ENCODE measurements around the gene RNF111. TPM values are rescaled to one million over a fixed set of nuclear protein-coding genes. Genes with fewer than 3 reads are reported as not detected.

Gene RNF111
- total and polyA plus RNA-seq, 2 of the 13 experiments (the other 11 are each of a cell fraction or from before 2014, with no cell fraction given), result 12.1 to 23.1 TPM

DNA sequence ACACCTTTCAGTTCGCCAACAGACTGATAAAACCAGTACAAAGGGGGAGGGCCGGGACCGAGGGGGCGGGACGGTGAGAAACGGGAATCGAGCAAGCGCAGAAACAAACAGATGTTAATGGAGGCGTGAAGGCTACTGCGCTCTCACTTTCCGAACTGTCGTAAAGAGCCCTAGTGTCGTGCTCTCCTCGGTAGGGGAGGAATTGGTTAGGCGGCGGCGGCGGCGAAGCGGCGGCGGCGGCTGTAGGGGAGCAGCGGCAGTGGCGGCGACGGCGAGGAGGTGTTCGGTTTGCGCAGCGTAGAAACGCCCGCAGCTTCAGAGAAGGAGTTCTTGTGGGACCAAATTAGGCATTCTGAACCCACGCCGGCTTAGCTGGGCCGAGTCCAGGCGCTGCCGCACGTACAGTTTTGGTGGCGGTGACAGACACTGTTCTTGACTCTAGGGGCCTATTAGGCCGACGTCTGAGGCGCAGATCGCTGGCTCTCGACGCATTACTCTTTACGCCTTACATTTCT lies at the start of gene RNF111 (continued):
- TF ChIP-seq ZNF367 (CRISPR knock-in tag; IDR thresholded peaks at IDR 0.05; ENCODE audit: borderline replicate concordance) (no peak), RXRA (CRISPR knock-in tag; IDR thresholded peaks at IDR 0.05) (no peak), NFIC (IDR thresholded peaks at IDR 0.05; ENCODE audit: low read length) (no peak), CEBPG (CRISPR knock-in tag; IDR thresholded peaks at IDR 0.05) (no peak), CHD2 (IDR thresholded peaks at IDR 0.05; ENCODE audit: low read depth, low read length) (no peak), ZNF75D (CRISPR knock-in tag; IDR thresholded peaks at IDR 0.05; ENCODE audit: borderline replicate concordance) (no peak), ZNF558 (CRISPR knock-in tag; IDR thresholded peaks at IDR 0.05; ENCODE audit: borderline replicate concordance) (no peak; the same call in 1 of the 2 replicates), MBNL3 (CRISPR knock-in tag; conservative IDR thresholded peaks at IDR 0.05) (no peak), ZMYM4 (CRISPR knock-in tag; IDR thresholded peaks at IDR 0.05) (peak; percentile 72), NR2F1 (CRISPR knock-in tag; IDR thresholded peaks at IDR 0.05) (no peak), CC2D1A (CRISPR knock-in tag; IDR thresholded peaks at IDR 0.05) (no peak), ZNF549 (CRISPR knock-in tag; IDR thresholded peaks at IDR 0.05) (no peak), FIP1L1 (IDR thresholded peaks at IDR 0.05; ENCODE audit: borderline replicate concordance, insufficient read depth, low read depth, low read length) (no peak), SNRNP70 (IDR thresholded peaks at IDR 0.05; ENCODE audit: low read depth, low read length) (no peak), CREB1 (IDR thresholded peaks at IDR 0.05) (no peak), CREB1 (CRISPR knock-in tag; IDR thresholded peaks at IDR 0.05) (peak; percentile 29; the same call in 1 of the 2 replicates), CBX1 (IDR thresholded peaks at IDR 0.05; ENCODE audit: low read depth) (no peak), KLF13 (CRISPR knock-in tag; IDR thresholded peaks at IDR 0.05) (no peak), FOSL2 (CRISPR knock-in tag; IDR thresholded peaks at IDR 0.05) (no peak; the same call in 1 of the 2 replicates), ZNF496 (CRISPR knock-in tag; IDR thresholded peaks at IDR 0.05; ENCODE audit: insufficient replicate concordance) (no peak), PCBP1 (IDR thresholded peaks at IDR 0.05; ENCODE audit: borderline replicate concordance, low read depth, low read length) (no peak), SIX1 (CRISPR knock-in tag; IDR thresholded peaks at IDR 0.05; ENCODE audit: borderline replicate concordance) (no peak), ATM (IDR thresholded peaks at IDR 0.05; ENCODE audit: borderline replicate concordance) (no peak), FOSL1 (CRISPR knock-in tag; IDR thresholded peaks at IDR 0.05; ENCODE audit: borderline replicate concordance) (no peak), ZNF326 (CRISPR knock-in tag; IDR thresholded peaks at IDR 0.05; ENCODE audit: borderline replicate concordance) (no peak)
- TF ChIP-seq, protein P1, sequence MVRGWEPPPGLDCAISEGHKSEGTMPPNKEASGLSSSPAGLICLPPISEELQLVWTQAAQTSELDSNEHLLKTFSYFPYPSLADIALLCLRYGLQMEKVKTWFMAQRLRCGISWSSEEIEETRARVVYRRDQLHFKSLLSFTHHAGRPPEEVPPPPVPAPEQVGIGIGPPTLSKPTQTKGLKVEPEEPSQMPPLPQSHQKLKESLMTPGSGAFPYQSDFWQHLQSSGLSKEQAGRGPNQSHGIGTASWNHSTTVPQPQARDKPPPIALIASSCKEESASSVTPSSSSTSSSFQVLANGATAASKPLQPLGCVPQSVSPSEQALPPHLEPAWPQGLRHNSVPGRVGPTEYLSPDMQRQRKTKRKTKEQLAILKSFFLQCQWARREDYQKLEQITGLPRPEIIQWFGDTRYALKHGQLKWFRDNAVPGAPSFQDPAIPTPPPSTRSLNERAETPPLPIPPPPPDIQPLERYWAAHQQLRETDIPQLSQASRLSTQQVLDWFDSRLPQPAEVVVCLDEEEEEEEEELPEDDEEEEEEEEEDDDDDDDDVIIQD (CRISPR knock-in tag; IDR thresholded peaks at IDR 0.05; ENCODE audit: low read depth), result peak; percentile 94; the same call in 1 of the 2 replicates
- TF ChIP-seq, protein P2, sequence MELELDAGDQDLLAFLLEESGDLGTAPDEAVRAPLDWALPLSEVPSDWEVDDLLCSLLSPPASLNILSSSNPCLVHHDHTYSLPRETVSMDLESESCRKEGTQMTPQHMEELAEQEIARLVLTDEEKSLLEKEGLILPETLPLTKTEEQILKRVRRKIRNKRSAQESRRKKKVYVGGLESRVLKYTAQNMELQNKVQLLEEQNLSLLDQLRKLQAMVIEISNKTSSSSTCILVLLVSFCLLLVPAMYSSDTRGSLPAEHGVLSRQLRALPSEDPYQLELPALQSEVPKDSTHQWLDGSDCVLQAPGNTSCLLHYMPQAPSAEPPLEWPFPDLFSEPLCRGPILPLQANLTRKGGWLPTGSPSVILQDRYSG (CRISPR knock-in tag; IDR thresholded peaks at IDR 0.05), result no peak
- TF ChIP-seq, protein P3, sequence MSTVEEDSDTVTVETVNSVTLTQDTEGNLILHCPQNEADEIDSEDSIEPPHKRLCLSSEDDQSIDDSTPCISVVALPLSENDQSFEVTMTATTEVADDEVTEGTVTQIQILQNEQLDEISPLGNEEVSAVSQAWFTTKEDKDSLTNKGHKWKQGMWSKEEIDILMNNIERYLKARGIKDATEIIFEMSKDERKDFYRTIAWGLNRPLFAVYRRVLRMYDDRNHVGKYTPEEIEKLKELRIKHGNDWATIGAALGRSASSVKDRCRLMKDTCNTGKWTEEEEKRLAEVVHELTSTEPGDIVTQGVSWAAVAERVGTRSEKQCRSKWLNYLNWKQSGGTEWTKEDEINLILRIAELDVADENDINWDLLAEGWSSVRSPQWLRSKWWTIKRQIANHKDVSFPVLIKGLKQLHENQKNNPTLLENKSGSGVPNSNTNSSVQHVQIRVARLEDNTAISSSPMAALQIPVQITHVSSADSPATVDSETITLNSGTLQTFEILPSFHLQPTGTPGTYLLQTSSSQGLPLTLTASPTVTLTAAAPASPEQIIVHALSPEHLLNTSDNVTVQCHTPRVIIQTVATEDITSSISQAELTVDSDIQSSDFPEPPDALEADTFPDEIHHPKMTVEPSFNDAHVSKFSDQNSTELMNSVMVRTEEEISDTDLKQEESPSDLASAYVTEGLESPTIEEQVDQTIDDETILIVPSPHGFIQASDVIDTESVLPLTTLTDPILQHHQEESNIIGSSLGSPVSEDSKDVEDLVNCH (CRISPR knock-in tag; IDR thresholded peaks at IDR 0.05), result no peak
- TF ChIP-seq, protein P4, sequence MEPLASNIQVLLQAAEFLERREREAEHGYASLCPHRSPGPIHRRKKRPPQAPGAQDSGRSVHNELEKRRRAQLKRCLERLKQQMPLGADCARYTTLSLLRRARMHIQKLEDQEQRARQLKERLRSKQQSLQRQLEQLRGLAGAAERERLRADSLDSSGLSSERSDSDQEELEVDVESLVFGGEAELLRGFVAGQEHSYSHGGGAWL (CRISPR knock-in tag; IDR thresholded peaks at IDR 0.05), result 0 out of 2 replicates have a peak, but pooled peaks have one; percentile 27
